ENCODE data around the gene ARL3. TPM values are rescaled to one million over a fixed set of nuclear protein-coding genes. Genes with fewer than 3 reads are reported as not detected.
A peak's percentile ranks its signal among the peaks of the same experiment; 100 is the strongest.

The ARL3 gene
- total RNA-seq, 1 experiment from 2014 or later, result 20.7 TPM

DNA sequence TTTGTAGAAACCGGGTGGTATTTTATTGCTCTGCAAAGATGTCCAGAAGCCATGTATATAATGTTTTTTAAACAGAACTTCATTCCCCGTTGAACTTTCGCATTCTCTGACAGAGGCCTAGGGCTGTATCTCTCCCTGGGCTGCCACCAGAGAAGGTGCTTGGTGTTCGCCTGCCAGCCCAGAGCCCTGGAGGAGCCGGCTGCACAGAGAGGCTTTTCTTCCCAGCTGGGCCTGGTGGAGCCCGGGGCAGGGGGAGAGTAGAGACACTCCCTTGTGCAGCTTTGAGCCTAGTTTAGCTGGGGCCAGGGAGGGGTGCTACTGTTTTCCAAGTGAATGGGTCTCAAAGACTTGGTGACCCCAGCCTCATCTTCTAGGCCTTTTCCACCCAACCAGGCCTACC lies 83.5 kb downstream of the ARL3 start:
- no peaks in the 10 kb centered on the region for H3K9me3 ChIP-seq (ENCODE audit: control insufficient read depth, insufficient read depth, low read depth, low read length)
- H3K27me3 ChIP-seq (ENCODE audit: control insufficient read depth, insufficient read depth, low read length), result no peaks in the 10 kb centered on the region
- intact Hi-C loops (cut with micrococcal nuclease; ENCODE audit: unreplicated experiment) (no loop called here), in situ Hi-C loops (cut with HindIII; ENCODE audit: low pct_unique_long_range_greater_than_20kb, low sequenced_read_pairs) (no loop called here)
- no peaks in the 10 kb centered on the region for H3K36me3 ChIP-seq (ENCODE audit: control insufficient read depth, insufficient read depth, low read length)
- no TSS peak for BruUV-seq (replicated peaks)
- TF ChIP-seq SIN3A (IDR thresholded peaks at IDR 0.05; ENCODE audit: borderline replicate concordance, insufficient read depth, low read depth, low read length), result no peak
- no peak for TF ChIP-seq REST (IDR thresholded peaks at IDR 0.05; ENCODE audit: insufficient read depth in 1 of 2, low read depth in 2 of 2, low read length in 1 of 2)
- TF ChIP-seq CTCF (IDR thresholded peaks at IDR 0.05), result no peak
- no peak for TF ChIP-seq POLR2AphosphoS5 (IDR thresholded peaks at IDR 0.05; ENCODE audit: low read depth, low read length)
- POLR2A ChIA-PET, result no interaction called here
- H3K4me1 ChIP-seq (ENCODE audit: control insufficient read depth, insufficient read depth, low read length), result peaks cover 36% of the 10 kb centered on the region
- H3K4me3 ChIP-seq (ENCODE audit: low read depth in 2 of 2, low read length in 2 of 2), result no peak overlapping the region
- ATAC-seq (no peak), DNase-seq (ENCODE audit: low read depth, low spot score) (no peak)
- H3K27ac ChIP-seq (ENCODE audit: low read length), result no peak overlapping the region
- CTCF ChIA-PET, result no interaction called here

- POLR2A ChIA-PET, result interaction anchor here (0.5 kb wide), 1 partner anchor 83 kb away, joined by 6 read pairs; no protein-coding TSS in a partner anchor
- intact Hi-C loops (cut with micrococcal nuclease; ENCODE audit: unreplicated experiment), result no loop called here
- Histone ChIP-seq H3K4me1 (ENCODE audit: control insufficient read depth, insufficient read depth, low read length) (peaks cover 36% of the 10 kb centered on the region), H3K27me3 (ENCODE audit: control insufficient read depth, insufficient read depth, low read length) (no peaks in the 10 kb centered on the region), H3K4me3 (ENCODE audit: low read depth in 2 of 2, low read length in 2 of 2) (no peak overlapping the region), H3K9me3 (ENCODE audit: control insufficient read depth, insufficient read depth, low read depth, low read length) (no peaks in the 10 kb centered on the region), H3K36me3 (ENCODE audit: control insufficient read depth, insufficient read depth, low read length) (no peaks in the 10 kb centered on the region), H3K27ac (ENCODE audit: low read length) (peak overlapping the region; percentile 30)
- CTCF ChIA-PET, result no interaction called here
- DNase-seq (ENCODE audit: low read depth, low spot score), result no peak
- TF ChIP-seq CTCF (IDR thresholded peaks at IDR 0.05) (no peak), POLR2AphosphoS5 (IDR thresholded peaks at IDR 0.05; ENCODE audit: low read depth, low read length) (no peak), TCF7L2 (IDR thresholded peaks at IDR 0.05; ENCODE audit: low read depth, low read length) (no peak), REST (IDR thresholded peaks at IDR 0.05; ENCODE audit: insufficient read depth in 1 of 2, low read depth in 2 of 2, low read length in 1 of 2) (no peak), SIN3A (IDR thresholded peaks at IDR 0.05; ENCODE audit: borderline replicate concordance, insufficient read depth, low read depth, low read length) (no peak)
- BruUV-seq (replicated peaks), result no TSS peak
- peak; percentile 75 for ATAC-seq
- in situ Hi-C loops (cut with HindIII; ENCODE audit: low pct_unique_long_range_greater_than_20kb, low sequenced_read_pairs), result no loop called here
Measured at GRCh38 chr10:102629661-102630614, 84.3 kb downstream of the ARL3 start.
